NCI-H2227 (cell line): ENCODE data around the gene SH3RF3.

Experiments
- DNase-seq: peaks from one replicate; lab custom pipeline; 2025; ENCODE audit not compliant: unreplicated experiment; lab: John Stamatoyannopoulos, UW

The SH3RF3 gene

GRCh38 chr2:109385506-109385905 lies 256.5 kb downstream of the SH3RF3 start:
- no peak for DNase-seq

DNA sequence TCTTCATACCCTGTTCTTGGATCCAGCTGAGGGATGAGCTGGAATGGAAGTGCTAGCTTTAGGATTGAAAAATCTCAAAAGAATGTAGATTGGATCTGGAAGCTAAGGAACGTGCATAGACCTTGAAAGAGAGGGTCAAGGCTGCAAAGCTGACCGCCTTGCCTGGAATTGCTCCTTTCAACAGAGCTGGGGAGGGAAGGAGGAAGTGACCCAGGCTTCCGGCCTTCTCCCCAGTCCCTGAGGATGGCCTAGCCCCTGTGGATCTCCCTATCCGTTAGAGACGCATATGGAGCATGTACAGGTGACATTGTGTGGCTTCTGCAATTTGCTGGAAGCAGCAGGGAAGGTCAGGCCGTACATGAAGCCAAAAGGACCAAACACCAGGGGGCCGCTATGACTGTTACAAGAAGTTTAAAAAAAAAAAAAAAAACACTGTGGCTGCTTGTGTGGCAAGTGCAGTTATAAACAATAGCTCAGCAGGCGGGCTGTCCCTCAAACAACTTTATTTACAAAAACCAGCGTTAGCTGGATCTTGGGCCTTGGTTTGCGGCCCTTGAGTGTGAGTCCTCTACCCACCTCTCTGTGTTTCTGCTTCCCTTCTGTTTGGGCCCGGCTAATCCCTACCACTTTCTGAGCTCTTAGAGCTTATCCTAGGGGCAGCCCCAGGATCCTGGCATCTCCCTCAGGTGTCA lies 257.1 kb downstream of the SH3RF3 start:
- no peak for DNase-seq

DNA sequence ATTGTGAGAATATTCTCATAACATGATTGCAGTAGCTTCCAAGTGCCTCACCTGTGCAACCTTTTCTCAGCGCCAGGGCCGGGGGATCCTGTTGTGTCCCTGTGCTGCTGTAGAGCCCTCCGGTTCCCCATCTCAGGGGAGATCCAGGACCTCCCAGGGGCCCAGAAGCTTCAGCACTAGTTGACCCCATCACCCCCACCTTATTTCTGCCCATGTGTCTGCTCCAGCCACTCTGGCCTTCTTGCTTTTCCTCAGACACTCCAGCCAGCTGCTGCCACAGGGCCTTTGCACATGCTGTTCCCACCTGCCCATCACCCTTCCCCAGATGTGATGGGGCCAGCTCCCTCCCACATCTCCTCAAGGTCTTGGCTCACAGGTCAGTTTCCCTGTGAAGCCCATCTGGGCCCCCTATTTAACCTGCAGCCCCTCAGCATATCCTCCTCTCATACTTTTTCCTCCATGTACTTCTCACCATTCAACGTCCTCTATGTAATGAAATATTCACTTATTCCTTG lies 258.3 kb downstream of the SH3RF3 start:
- DNase-seq: no peak

- DNase-seq: no peak
Measured at GRCh38 chr2:109387778-109388469, 258.9 kb downstream of the SH3RF3 start.

- DNase-seq: no peak
Measured at GRCh38 chr2:109391243-109391642, 262.2 kb downstream of the SH3RF3 start.

DNA sequence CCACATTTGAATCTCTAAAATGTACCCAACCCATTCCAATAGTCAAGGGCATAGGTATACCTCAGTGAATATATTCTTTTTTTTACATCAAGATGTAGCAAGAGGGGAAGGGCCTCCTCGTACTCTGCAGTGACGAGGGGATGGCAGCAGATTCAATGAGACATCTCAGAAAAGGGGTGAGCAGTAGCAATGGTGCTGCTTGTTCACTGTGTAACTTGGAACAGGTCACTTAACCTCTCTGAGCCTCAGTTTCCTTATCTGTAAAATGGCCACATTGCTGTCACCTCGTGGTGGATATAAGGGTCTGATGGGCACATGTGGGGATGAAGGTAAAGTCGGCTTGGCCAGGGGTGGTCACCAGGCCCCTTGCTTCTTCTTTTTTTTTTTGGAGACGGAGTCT lies 263.1 kb downstream of the SH3RF3 start:
- DNase-seq: no peak

- DNase-seq: no peak
Measured at GRCh38 chr2:109392816-109393661, 264.0 kb downstream of the SH3RF3 start.

- no peak for DNase-seq
Measured at GRCh38 chr2:109393662-109393972, 264.6 kb downstream of the SH3RF3 start.

DNA sequence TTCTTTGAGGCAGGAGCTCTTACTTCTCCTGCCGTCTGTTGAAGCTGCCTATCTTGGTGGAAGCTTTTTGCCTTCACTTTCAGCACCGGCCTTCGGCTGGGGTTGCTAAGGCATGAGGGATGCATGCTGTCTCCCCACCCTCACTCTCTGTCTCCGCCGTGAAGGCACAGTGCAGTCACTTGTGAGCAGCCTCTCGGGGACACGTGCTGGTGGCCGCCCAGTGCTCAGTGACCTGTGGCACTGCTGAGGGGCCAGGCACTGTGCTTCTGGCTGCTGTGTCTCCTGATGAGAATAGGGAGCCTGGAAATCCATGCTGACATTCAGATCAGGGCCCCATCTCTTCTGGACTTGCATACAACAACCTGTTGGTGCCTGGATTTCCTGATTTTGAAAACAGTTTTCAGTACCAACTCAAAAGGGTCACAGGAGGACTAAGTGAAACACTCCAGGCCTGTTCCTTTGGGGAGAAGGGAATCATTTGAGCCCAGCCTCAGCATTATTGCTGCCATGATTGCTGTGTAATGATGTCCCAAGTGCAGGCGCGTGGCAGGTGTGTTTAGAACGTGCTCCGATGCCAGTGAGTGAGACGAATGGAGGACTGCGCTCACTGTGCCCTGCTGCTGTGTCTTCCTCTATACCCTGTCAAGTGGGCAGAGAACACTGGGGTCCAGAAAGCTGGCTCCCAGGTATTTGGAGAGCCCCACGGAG lies 266.6 kb downstream of the SH3RF3 start:
- no peak for DNase-seq

DNA sequence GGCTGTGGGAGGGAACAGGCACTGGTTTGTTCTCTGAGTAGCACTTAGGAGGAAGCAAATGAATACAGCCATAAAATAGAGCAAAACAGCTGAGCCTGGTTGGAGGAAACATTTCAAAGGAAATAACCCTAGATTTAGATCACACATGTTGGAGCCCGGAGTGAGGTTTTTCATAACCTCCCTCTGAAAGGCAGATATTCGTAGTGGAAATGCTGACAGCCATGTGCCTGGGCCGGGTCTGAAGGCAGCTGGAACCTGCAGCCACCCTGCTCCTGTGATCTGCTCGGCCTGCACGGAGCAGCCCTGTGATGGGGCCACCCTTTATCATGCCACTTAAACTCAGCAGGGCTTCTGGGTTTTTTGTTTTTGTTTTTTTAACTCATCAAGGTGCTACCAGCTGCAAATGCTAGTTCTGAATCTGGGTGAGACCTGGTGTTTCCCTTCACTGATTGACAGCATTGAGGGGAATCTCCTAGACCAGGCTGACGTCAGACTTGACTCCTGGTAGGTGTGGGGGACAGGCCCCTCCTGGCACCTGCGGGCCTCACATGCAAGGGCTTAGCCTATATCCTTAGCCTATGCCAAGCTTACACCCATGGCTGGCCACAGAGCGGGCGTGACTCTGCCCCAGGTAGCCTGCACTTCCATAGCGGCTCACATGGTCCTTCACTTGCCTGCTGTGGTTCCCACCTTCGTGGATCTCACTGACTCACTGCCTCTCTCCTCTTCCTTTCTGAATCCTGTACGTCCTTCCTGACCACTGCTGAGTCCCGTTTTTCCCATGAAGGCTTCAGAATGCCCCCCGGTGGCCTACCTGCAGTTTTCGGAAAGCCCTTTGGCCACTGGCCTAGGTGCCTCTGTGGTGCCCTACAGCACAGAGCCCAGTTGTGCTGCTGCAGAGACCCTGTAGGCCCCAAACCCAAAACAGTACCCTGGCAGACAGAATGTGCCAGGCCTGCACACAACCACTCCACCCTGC lies 267.5 kb downstream of the SH3RF3 start:
- DNase-seq: no peak

DNA sequence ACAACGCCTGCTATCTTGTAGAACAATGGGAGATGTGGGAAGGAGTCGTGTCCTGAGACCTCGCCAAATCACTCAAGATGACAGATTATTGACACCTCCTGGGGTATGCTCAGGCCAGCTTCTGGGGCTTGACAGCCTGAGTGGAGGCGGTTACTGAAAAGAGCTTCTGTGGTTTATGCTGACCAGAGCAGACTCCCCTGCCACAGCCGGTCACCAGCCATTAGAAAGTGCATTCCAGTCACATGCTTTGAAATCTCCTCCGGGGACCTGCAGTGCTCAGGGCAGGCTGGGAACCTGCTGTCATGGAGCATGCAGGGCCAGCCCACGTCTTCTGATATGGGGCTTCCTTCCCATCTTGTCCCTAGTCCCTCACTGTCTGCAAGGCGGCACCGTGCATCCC lies 268.9 kb downstream of the SH3RF3 start:
- DNase-seq: no peak

DNA sequence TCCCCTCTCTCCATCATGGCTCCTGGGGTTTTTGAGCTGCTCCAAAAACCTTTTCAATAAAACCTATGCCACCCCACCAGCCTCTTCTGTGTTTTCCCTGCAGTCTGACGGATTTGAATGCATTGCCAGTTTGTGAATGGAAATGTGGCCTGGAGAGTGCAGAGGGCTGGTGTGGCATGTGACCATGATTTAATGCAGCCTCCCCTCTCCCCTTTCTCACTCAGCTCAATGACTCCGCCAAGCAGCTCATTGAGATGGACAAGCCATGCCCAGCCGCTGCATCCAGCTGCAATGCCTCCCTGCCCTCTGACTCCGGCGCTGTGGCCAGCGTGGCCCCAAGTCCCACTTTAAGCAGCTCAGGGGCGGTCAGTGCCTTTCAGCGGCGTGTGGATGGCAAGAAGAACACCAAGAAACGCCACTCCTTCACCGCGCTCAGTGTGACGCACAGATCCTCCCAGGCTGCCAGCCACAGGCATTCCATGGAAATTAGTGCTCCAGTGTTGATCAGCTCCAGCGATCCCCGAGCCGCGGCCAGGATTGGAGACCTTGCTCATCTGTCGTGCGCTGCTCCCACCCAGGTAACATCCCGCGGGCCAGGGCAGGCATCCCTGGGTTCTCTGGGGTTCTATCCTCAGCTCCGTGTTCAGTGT lies 269.5 kb downstream of the SH3RF3 start:
- DNase-seq: no peak

- no peak for DNase-seq
Measured at GRCh38 chr2:109399066-109399465, 270.1 kb downstream of the SH3RF3 start.

DNA sequence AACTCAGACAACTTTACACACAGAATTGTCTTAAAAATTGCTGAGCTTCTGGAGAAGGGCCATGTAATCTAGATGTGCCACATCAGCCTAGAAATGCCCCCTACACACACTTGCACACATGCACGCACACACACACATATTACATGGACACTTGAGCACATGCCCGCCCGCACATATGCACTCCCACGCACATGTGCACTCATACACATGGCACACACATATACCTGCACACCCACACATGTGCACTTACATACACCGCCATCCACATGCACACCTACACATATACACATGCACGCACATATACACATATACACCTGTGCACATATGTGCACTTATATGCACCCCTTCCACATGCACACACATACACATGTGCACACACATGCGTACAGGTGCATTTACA lies 271.1 kb downstream of the SH3RF3 start:
- no peak for DNase-seq

GRCh38 chr2:109401370-109401769 lies 272.4 kb downstream of the SH3RF3 start:
- no peak for DNase-seq

GRCh38 chr2:109402180-109402579 lies 273.2 kb downstream of the SH3RF3 start:
- no peak for DNase-seq

DNA sequence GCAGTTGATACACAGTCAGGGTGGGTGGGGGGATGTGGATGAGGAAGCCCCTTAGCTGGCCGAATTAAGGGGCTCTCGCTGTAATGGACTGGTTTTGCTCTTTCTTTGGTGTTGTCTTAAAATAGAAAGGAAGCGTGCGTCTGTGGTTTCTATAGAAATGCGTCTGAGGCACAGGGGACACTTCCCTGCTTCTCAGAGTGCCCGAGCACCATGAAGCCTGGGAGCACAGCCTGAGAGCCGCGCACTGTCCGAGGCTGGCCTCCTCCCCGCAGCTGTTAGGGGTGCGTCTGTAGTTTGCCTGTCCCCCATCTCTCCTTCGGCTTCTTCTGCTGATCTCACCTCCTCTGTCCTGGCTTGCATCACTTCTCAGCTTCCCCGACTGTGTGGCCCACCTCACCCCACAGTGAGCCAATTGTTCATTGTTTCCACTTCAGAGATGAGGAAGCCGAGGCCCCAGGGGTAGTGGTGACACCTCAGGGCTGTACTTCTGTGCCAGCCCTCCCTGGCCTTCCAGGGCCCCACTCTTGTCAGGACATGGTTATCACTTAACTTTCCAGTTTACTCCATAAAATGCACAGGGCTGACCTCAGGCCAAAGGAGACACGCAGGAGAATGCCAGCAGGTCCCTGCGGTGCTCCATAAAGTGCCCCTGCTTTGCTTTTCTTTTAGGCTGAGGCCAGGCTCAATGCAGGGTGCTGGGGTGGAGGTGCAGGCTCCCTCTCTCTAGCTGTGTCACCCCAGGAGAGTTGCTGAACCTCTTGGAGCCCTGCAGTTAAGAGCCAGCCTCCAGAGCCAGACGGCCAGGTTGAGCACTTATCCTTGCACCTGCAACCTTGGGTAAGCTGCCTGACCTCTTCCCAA lies 274.2 kb downstream of the SH3RF3 start:
- no peak for DNase-seq

DNA sequence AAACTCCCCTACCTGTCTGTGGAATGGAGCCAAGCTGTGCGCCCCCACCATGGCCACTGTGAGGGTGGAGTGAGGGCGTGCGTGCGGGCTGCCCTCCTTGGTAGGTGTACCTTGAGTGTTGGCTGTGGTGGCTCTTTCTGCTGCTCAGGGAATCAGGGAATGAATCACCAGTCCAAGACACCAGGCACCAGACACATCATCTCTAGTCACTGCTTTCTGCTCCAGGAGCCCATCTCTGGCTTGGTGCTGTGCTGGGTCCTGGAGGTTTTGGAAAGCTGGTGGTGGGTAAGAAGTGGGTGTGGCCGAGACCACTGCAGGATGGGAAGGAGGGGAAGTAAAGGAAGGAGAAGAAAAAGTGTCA lies 274.8 kb downstream of the SH3RF3 start:
- DNase-seq: no peak

DNA sequence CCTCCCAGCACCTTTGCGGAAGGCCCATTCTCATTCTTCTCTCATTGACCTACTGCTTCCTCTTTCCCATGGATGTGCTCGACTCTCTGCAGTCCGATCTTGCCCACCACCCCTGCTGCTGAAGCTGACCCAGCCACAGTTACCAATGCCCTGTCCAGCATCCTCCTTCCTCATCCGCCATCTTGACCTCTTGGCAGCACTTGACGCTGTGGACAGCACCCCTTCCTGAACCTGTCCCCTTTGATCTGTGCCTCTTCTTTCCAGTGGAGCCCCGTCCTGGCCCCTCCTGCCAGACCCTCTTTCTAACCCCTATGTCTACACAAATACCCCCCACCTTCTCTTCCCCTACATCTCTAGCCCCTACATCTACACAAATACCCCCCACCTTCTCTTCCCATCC lies 275.7 kb downstream of the SH3RF3 start:
- no peak for DNase-seq
